ENCODE data around the gene JPT1. TPM values are rescaled to one million over a fixed set of nuclear protein-coding genes. Genes with fewer than 3 reads are reported as not detected.
A peak's percentile ranks its signal among the peaks of the same experiment; 100 is the strongest.

JPT1 gene
- total and polyA plus RNA-seq, 10 donors, result 47.1 to 192 (median 99.5) TPM

GRCh38 chr17:75182569-75183436 is 28.5 kb upstream of the JPT1 start, which contains the start of gene SUMO2:
TSS of gene SUMO2 (minus strand) at chr17:75182959. CDS start at chr17:75182834, 125 bp downstream.
- Histone ChIP-seq H3K27ac (peak within 1 kb of the TSS; percentile 99 to 100 (median 100)), H3K27me3 (replicated peaks in 1 of 7) (no peaks in the 10 kb centered on the region), H3K4me3 (peak within 1 kb of the TSS; percentile 62 to 98 (median 96)), H3K36me3 (peaks cover 0 to 27% (median 16%) of the 10 kb centered on the region in 6 donors), H3K4me1 (peaks cover 17 to 53% (median 41%) of the 10 kb centered on the region in 6 donors), H3K9me3 (no peaks in the 10 kb centered on the region)
- intact Hi-C loops (cut with DNase I; ENCODE audit: low total_unique reads), result no loop called here
- TF ChIP-seq CTCF (IDR thresholded peaks at IDR 0.05 in 8 of 11, conservative IDR thresholded peaks at IDR 0.05 in 3 of 11) (peak in 8 of 11 experiments; percentile 14 to 72 (median 40)), POLR2AphosphoS5 (IDR thresholded peaks at IDR 0.05) (peak; percentile 92 to 94 (median 93)), POLR2A (IDR thresholded peaks at IDR 0.05) (peak in 2 of 3 donors; percentile 18 to 79)
- peak; percentile 99 for DNase-seq
- 0 to 1% (median 1%) methylated on average over 26 to 92 of the region's 92 CpGs for WGBS, 5 donors

GRCh38 chr17:75182319-75182568 is 27.9 kb upstream of the JPT1 start:
- H3K9me3 ChIP-seq, result no peaks in the 10 kb centered on the region
- H3K27me3 ChIP-seq (replicated peaks in 1 of 7), result no peaks in the 10 kb centered on the region
- peaks cover 17 to 59% (median 43%) of the 10 kb centered on the region in 6 donors for H3K4me1 ChIP-seq
- peak; percentile 93 for DNase-seq
- peaks cover 0 to 32% (median 19%) of the 10 kb centered on the region in 6 donors for H3K36me3 ChIP-seq
- H3K27ac ChIP-seq, result peak overlapping the region; percentile 99 to 100 (median 100)
- H3K4me3 ChIP-seq, result peak overlapping the region; percentile 62 to 98 (median 96)
- intact Hi-C loops (cut with DNase I; ENCODE audit: low total_unique reads), result no loop called here
- WGBS, 5 donors, result 0 to 3% (median 1%) methylated on average over 12 to 33 of the region's 33 CpGs; no CpG with 5 or more reads in 1 of the 5 donors
- no peak for TF ChIP-seq POLR2AphosphoS5 (IDR thresholded peaks at IDR 0.05)
- peak in 3 of 11 experiments; percentile 14 to 70 (median 69) for TF ChIP-seq CTCF (IDR thresholded peaks at IDR 0.05 in 8 of 11, conservative IDR thresholded peaks at IDR 0.05 in 3 of 11)

- Histone ChIP-seq H3K4me1 (peaks cover 17 to 63% (median 45%) of the 10 kb centered on the region in 6 donors), H3K27ac (peak overlapping the region; percentile 99 to 100 (median 100)), H3K27me3 (replicated peaks in 1 of 7) (no peaks in the 10 kb centered on the region), H3K4me3 (peak overlapping the region; percentile 62 to 98 (median 96)), H3K9me3 (no peaks in the 10 kb centered on the region), H3K36me3 (peaks cover 0 to 37% (median 24%) of the 10 kb centered on the region in 6 donors)
- intact Hi-C loops (cut with DNase I; ENCODE audit: low total_unique reads), result no loop called here
- no peak for DNase-seq
- TF ChIP-seq POLR2A (IDR thresholded peaks at IDR 0.05), result no peak
- TF ChIP-seq POLR2AphosphoS5 (IDR thresholded peaks at IDR 0.05), result no peak
- no peak for TF ChIP-seq CTCF (IDR thresholded peaks at IDR 0.05 in 8 of 11, conservative IDR thresholded peaks at IDR 0.05 in 3 of 11)
- WGBS, 5 donors, result 0 to 1% (median 0%) methylated on average over 20 to 34 of the region's 34 CpGs
Measured at GRCh38 chr17:75181608-75182318, 27.5 kb upstream of the JPT1 start.

Measured in spleen (tissue), 11 donors.